WERI-Rb-1 (cell line): ENCODE measurements around the gene IRAK2.
"Not testable (repeated sequence)": the region's sequence is repeated elsewhere in the genome, so short reads cannot be mapped to it uniquely, and the experiment has no call there.

Experiments used
- DNase-seq: peaks from one replicate; pipeline ENCODE4 v3.0.0-alpha.2; 2020
- H3K27ac ChIP-seq: fragments of 250-450 bp; sonication (Bioruptor Pico); 2 replicates; pipeline ENCODE4 v1.5.1; 2020; ENCODE audit warnings: mild to moderate bottlenecking, moderate library complexity
- H3K27me3 ChIP-seq: fragments of 250-450 bp; sonication (Bioruptor Pico); 2 replicates; pipeline ENCODE4 v1.5.1; 2021; ENCODE audit warnings: mild to moderate bottlenecking, low read depth, moderate library complexity; ENCODE audit not compliant: insufficient read depth, severe bottlenecking
- H3K36me3 ChIP-seq: fragments of 250-450 bp; sonication (Bioruptor Pico); 2 replicates; pipeline ENCODE4 v1.5.1; 2020; ENCODE audit warnings: mild to moderate bottlenecking, moderate library complexity
- H3K4me3 ChIP-seq: 2 replicates; pipeline ENCODE4 v1.5.1; 2011; ENCODE audit warnings: low read depth, mild to moderate bottlenecking, control low read depth, low read length
- H3K9me3 ChIP-seq: fragments of 250-450 bp; sonication (Bioruptor Pico); 2 replicates; pipeline ENCODE4 v1.5.1; 2021; ENCODE audit warnings: mild to moderate bottlenecking, moderate library complexity; ENCODE audit not compliant: severe bottlenecking
- TF ChIP-seq, protein P1 (sequence below): IDR thresholded peaks from 2 replicates; pipeline ENCODE4 v1.5.1; 2011; ENCODE audit warnings: low read depth, mild to moderate bottlenecking, control low read depth, inconsistent platforms, low read length

The IRAK2 gene

DNA sequence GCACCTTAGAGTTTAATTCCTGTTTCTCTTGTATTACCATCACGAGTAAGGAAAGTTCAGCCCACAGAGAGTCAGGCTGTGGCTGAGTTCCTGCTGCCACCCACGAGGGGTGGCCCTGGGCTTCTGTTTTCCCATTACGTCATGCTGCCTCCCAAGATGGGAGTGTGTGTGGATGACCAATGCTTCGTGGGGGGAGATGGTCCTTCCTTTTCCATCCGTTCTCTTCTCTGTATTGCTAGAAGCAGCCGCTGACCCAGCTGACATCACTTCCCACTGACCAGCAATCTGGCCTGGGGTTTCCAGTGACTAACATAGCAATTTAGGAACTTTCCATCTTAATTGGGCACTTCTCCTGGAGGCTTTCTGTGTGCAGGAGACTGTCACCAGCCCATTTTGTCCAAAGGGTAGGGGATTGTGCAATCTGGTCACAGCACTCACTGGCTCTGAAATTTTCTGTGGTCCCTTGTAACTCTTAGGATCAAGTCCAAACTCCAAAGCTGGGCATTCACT lies 9.3 kb downstream of the IRAK2 start:
- H3K27ac ChIP-seq = no peak overlapping the region
- DNase-seq = no peak

DNA sequence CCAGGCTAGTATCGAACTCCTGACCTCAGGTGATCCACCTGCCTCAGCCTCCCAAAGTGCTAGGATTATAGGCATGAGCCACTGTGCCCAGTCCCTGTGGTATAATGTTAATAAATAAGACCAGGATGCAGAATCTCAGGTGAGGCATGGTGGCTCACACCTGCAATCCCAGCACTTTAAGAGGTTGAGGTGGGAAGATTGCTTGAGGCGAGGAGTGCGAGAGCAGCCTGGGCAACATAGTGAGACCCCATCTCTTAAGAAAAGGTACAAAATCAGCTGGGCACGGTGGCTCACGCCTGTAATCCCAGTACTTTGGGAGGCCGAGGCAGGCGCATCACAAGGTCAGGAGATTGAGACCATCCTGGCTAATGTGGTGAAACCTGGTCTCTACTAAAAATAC lies 10.6 kb downstream of the IRAK2 start:
- H3K27me3 ChIP-seq, DNase-seq, H3K4me3 ChIP-seq, H3K36me3 ChIP-seq, H3K9me3 ChIP-seq, H3K27ac ChIP-seq: not testable (repeated sequence)

More for the DNA sequence above, 9.3 kb downstream of the IRAK2 start:
- TF ChIP-seq, protein P1, sequence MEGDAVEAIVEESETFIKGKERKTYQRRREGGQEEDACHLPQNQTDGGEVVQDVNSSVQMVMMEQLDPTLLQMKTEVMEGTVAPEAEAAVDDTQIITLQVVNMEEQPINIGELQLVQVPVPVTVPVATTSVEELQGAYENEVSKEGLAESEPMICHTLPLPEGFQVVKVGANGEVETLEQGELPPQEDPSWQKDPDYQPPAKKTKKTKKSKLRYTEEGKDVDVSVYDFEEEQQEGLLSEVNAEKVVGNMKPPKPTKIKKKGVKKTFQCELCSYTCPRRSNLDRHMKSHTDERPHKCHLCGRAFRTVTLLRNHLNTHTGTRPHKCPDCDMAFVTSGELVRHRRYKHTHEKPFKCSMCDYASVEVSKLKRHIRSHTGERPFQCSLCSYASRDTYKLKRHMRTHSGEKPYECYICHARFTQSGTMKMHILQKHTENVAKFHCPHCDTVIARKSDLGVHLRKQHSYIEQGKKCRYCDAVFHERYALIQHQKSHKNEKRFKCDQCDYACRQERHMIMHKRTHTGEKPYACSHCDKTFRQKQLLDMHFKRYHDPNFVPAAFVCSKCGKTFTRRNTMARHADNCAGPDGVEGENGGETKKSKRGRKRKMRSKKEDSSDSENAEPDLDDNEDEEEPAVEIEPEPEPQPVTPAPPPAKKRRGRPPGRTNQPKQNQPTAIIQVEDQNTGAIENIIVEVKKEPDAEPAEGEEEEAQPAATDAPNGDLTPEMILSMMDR = no peak
- Histone ChIP-seq H3K36me3 (no peaks in the 10 kb centered on the region), H3K27me3 (no peaks in the 10 kb centered on the region), H3K4me3 (no peak overlapping the region), H3K9me3 (peaks cover 2% of the 10 kb centered on the region)

DNA sequence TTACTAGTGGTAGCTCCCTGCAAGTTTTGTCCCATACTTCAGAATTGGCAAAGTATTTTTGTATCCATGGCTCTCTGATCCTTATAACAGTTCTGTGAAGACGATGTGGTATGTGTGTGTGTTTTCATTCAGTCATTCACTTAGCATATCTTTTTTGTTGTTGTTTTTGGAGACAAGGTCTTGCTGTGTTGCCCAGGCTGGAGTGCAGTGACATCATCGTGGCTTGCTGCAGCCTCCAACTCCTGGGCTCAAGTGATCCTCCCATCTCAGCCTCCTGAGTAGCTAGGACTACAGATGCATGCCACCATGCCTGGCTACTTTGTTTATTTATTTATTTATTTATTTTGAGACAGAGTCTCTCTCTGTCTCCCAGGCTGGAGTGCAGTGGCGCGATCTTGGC lies 11.4 kb downstream of the IRAK2 start:
- not testable (repeated sequence) for H3K36me3 ChIP-seq, H3K4me3 ChIP-seq, H3K9me3 ChIP-seq, H3K27ac ChIP-seq, DNase-seq, H3K27me3 ChIP-seq

DNA sequence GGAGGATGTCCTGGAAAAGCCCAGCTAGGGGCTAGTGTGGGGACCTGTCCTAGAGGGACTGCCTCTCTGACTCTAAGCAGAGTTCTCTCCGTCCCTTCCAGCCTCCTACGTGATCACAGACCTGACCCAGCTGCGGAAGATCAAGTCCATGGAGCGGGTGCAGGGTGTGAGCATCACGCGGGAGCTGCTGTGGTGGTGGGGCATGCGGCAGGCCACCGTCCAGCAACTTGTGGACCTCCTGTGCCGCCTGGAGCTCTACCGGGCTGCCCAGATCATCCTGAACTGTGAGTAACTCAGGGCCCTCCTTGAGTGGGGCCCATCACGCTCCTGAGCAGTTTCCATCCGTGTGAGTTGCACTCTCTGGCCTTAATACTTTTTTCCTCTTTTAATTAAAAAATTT lies 13.0 kb downstream of the IRAK2 start:
- TF ChIP-seq, protein P1 = no peak

DNA sequence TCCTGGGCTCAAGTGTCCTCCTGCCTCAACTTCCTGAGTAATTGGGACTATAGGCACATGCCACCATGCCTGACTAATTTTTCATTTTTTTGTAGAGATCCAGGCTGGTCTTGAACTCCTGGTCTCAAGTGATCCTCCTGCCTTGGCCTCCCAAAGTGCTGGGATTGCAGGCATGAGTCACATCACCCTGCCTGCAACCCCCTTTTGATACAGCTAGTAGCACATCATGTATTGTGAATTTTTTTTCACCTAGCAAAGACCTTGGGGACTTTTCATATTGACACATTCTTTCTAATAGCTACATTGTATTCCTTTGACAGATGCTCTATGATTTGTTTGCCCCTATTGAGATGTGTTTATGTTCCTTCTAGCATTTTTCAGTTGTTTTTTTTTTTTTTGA lies 14.2 kb downstream of the IRAK2 start:
- TF ChIP-seq, protein P1 = no peak
- no peaks in the 10 kb centered on the region for H3K36me3 ChIP-seq
- H3K4me3 ChIP-seq = no peak overlapping the region
- no peaks in the 10 kb centered on the region for H3K9me3 ChIP-seq
- no peaks in the 10 kb centered on the region for H3K27me3 ChIP-seq
- no peak overlapping the region for H3K27ac ChIP-seq
- DNase-seq = no peak

More for the DNA sequence above, 13.0 kb downstream of the IRAK2 start:
- Histone ChIP-seq H3K36me3 (no peaks in the 10 kb centered on the region), H3K27me3 (no peaks in the 10 kb centered on the region), H3K27ac (no peak overlapping the region), H3K9me3 (no peaks in the 10 kb centered on the region), H3K4me3 (no peak overlapping the region)
- DNase-seq = no peak

DNA sequence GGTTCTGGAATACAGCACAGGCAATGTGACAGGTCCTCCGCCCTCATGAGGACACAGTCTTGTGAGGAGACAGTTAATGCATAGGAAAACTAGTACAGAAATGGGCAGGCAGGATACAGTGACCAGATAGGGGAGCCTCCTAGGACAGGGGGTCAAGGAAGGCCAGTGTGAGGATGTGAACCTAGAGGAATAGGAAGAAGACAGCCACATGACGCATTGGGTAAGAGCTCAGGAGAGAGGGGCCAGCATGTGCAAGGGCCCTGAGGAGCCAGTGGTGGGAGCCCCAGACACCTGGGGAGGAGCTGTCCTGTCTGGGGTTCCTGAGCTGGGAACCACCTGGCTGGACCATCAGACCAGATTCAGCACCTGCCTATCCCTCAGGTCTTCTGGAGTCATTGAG lies 15.6 kb downstream of the IRAK2 start:
- Histone ChIP-seq H3K36me3 (peaks cover 2% of the 10 kb centered on the region; the same call in 1 of the 2 replicates), H3K4me3 (no peak overlapping the region), H3K27ac (no peak overlapping the region), H3K27me3 (no peaks in the 10 kb centered on the region), H3K9me3 (no peaks in the 10 kb centered on the region)
- DNase-seq = no peak
- TF ChIP-seq, protein P1 = no peak

DNA sequence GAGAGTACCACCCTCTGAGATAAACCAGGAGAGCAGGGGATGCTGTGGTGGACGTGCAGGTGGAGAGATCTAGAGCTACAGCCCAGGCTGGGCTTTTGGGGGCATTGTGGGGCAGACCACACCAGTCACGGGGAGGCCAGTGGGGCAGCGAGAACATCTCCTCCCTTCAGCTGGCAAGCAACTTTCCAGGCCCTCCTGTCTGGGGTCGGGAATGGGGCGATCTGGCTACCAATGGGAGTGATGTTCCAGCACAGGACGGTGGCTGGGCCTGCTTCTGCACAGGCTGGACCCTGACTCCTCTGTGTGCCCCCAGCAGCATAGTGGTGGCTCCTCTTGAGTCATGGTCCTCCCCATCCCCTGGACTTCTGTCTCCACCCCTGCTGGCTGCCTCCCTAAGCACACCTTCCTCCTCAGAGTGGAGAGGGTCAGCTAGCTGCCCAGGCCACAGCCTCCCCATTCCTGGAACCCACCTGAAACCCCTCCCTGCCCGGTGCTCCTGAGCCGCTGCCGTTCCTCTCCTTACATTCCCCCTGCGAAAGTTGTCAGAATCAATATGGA lies 16.1 kb downstream of the IRAK2 start:
- Histone ChIP-seq H3K27me3 (no peaks in the 10 kb centered on the region), H3K4me3 (no peak overlapping the region), H3K36me3 (peaks cover 2% of the 10 kb centered on the region; the same call in 1 of the 2 replicates), H3K9me3 (no peaks in the 10 kb centered on the region), H3K27ac (no peak overlapping the region)
- TF ChIP-seq, protein P1 = no peak
- no peak for DNase-seq
